ENCODE data around the gene KCNJ6. TPM values are rescaled to one million over a fixed set of nuclear protein-coding genes. Genes with fewer than 3 reads are reported as not detected.

The KCNJ6 gene
- total RNA-seq (1 to 10 TPM in 1 of 5 donors, under 1 TPM in 2, not detected in 2; 0.29 to 1.3 (median 0.55) TPM), polyA plus RNA-seq (under 1 TPM in 2 of 3 donors, not detected in 1; under 0.01 TPM)
- long read RNA-seq, donor 1, result 0 reads
- long read RNA-seq, donor 2, result 0 reads
- long read RNA-seq, donor 3, result 0 reads
- long read RNA-seq, donor 4, result 0 reads
- long read RNA-seq, donor 5, result 0 reads
- long read RNA-seq, donor 6, result 0 reads
- long read RNA-seq, donor 7, result 0 reads
- long read RNA-seq, donor 8, result 0 reads
- long read RNA-seq, donor 9, result 0 reads
- long read RNA-seq, donor 10, result 0 reads

- 1 to 4% (median 3%) methylated on average over 47 to 56 of the region's 56 CpGs for WGBS, 5 donors
Observed at GRCh38 chr21:37916310-37917051, at the start of gene KCNJ6. Gene KCNJ6 (minus strand): TSS chr21:37916457. CDS start chr21:37840682, 75,775 bp downstream.

GRCh38 chr21:37965088-37965805 lies 49.0 kb upstream of the KCNJ6 start:
- H3K4me1 ChIP-seq, result no peaks in the 10 kb centered on the region
- no peak overlapping the region for H3K4me3 ChIP-seq
- intact Hi-C loops (cut with DNase I; ENCODE audit: low total_unique reads), result no loop called here
- no peak overlapping the region for H3K27ac ChIP-seq
- WGBS, 5 donors, result 68 to 77% (median 71%) methylated on average over 11 of the region's 11 CpGs
- TF ChIP-seq POLR2A (IDR thresholded peaks at IDR 0.05) (no peak), POLR2AphosphoS5 (IDR thresholded peaks at IDR 0.05) (no peak), EP300 (IDR thresholded peaks at IDR 0.05) (no peak), CTCF (IDR thresholded peaks at IDR 0.05) (no peak)
- no peak for DNase-seq
- peaks cover 0 to 6% (median 0%) of the 10 kb centered on the region in 3 donors for H3K27me3 ChIP-seq
- no peaks in the 10 kb centered on the region for H3K9me3 ChIP-seq
- no peaks in the 10 kb centered on the region for H3K36me3 ChIP-seq

More at GRCh38 chr21:37916310-37917051, at the start of gene KCNJ6:
- peak within 1 kb of the TSS; percentile 22 to 40 (median 28) for H3K4me3 ChIP-seq
- peaks cover 10 to 25% (median 17%) of the 10 kb centered on the region in 4 donors for H3K4me1 ChIP-seq
- no peak within 1 kb of the TSS for H3K27ac ChIP-seq
- no peak for TF ChIP-seq POLR2A (IDR thresholded peaks at IDR 0.05)
- peak in 4 of 7 experiments; percentile 13 to 31 (median 24) for TF ChIP-seq CTCF (IDR thresholded peaks at IDR 0.05)
- no peak for TF ChIP-seq POLR2AphosphoS5 (IDR thresholded peaks at IDR 0.05)
- TF ChIP-seq EP300 (IDR thresholded peaks at IDR 0.05), result no peak
- H3K9me3 ChIP-seq, result no peaks in the 10 kb centered on the region
- intact Hi-C loops (cut with DNase I; ENCODE audit: low total_unique reads), result no loop called here
- peaks cover 3 to 90% (median 41%) of the 10 kb centered on the region in 3 donors for H3K27me3 ChIP-seq
- H3K36me3 ChIP-seq, result no peaks in the 10 kb centered on the region
- peak; percentile 35 to 80 for DNase-seq

GRCh38 chr21:37958537-37958936 lies 42.3 kb upstream of the KCNJ6 start:
- DNase-seq, result no peak
- no peaks in the 10 kb centered on the region for H3K9me3 ChIP-seq
- no peak overlapping the region for H3K27ac ChIP-seq
- H3K36me3 ChIP-seq, result no peaks in the 10 kb centered on the region
- H3K27me3 ChIP-seq, result peaks cover 0 to 26% (median 5%) of the 10 kb centered on the region in 3 donors
- WGBS, 5 donors, result 63 to 83% (median 77%) methylated on average over 3 of the region's 3 CpGs
- H3K4me1 ChIP-seq, result no peaks in the 10 kb centered on the region
- intact Hi-C loops (cut with DNase I; ENCODE audit: low total_unique reads), result no loop called here
- no peak overlapping the region for H3K4me3 ChIP-seq
- TF ChIP-seq POLR2AphosphoS5 (IDR thresholded peaks at IDR 0.05) (no peak), EP300 (IDR thresholded peaks at IDR 0.05) (no peak), CTCF (IDR thresholded peaks at IDR 0.05) (no peak), POLR2A (IDR thresholded peaks at IDR 0.05) (no peak)

GRCh38 chr21:37956772-37957171 lies 40.5 kb upstream of the KCNJ6 start:
- intact Hi-C loops (cut with DNase I; ENCODE audit: low total_unique reads), result no loop called here
- 55 to 63% (median 60%) methylated on average over 9 of the region's 9 CpGs for WGBS, 5 donors
- TF ChIP-seq POLR2A (IDR thresholded peaks at IDR 0.05), result no peak
- TF ChIP-seq CTCF (IDR thresholded peaks at IDR 0.05), result no peak
- no peak for TF ChIP-seq EP300 (IDR thresholded peaks at IDR 0.05)
- TF ChIP-seq POLR2AphosphoS5 (IDR thresholded peaks at IDR 0.05), result no peak
- H3K36me3 ChIP-seq, result no peaks in the 10 kb centered on the region
- H3K27me3 ChIP-seq, result peaks cover 0 to 39% (median 5%) of the 10 kb centered on the region in 3 donors
- DNase-seq, result no peak
- H3K9me3 ChIP-seq, result no peaks in the 10 kb centered on the region
- no peak overlapping the region for H3K4me3 ChIP-seq
- H3K4me1 ChIP-seq, result no peaks in the 10 kb centered on the region
- H3K27ac ChIP-seq, result no peak overlapping the region
